HL-60 (cell line): ENCODE data around the gene ZC3H8.

Experiments
- DNase-seq, 2 experiments: peaks; one replicate each; pipeline ENCODE4 v3.0.0-alpha.2; 2010 to 2020; ENCODE audit warnings: low read depth in 1 of 2, low spot score in 1 of 2
- H3K27ac ChIP-seq: fragments of 250-450 bp; sonication (Bioruptor Pico); replicated peaks from 2 replicates; pipeline ENCODE4 v1.5.1; 2020; ENCODE audit warnings: mild to moderate bottlenecking, moderate library complexity
- H3K27me3 ChIP-seq: fragments of 250-450 bp; sonication (Bioruptor Pico); 2 replicates; pipeline ENCODE4 v1.5.1; 2021; ENCODE audit warnings: mild to moderate bottlenecking, moderate library complexity; ENCODE audit not compliant: insufficient read depth, poor library complexity, severe bottlenecking
- H3K4me3 ChIP-seq: replicated peaks from 2 replicates; pipeline ENCODE4 v1.5.1; 2011; ENCODE audit warnings: mild to moderate bottlenecking, control low read depth, low read length; ENCODE audit not compliant: insufficient read depth
- CTCF ChIP-seq: IDR thresholded peaks from one replicate; pipeline ENCODE4 v1.5.1; 2011; ENCODE audit warnings: low read length, control low read depth, inconsistent platforms; ENCODE audit not compliant: insufficient read depth
- GABPA ChIP-seq: IDR thresholded peaks from 2 replicates; pipeline ENCODE4 v1.6.1; 2012; ENCODE audit warnings: low read depth
- POLR2AphosphoS5 ChIP-seq: IDR thresholded peaks from 2 replicates; pipeline ENCODE4 v1.6.1; 2012; ENCODE audit warnings: low read depth
- REST ChIP-seq: IDR thresholded peaks from 2 replicates; pipeline ENCODE4 v1.6.1; 2012; ENCODE audit warnings: low read depth; ENCODE audit not compliant: insufficient replicate concordance
- SPI1 ChIP-seq: IDR thresholded peaks from 2 replicates; pipeline ENCODE4 v1.6.1; 2012; ENCODE audit warnings: low read depth, mild to moderate bottlenecking, borderline replicate concordance

The ZC3H8 gene

GRCh38 chr2:112273349-112273748, 18.5 kb upstream of the ZC3H8 start:
- DNase-seq, result no peak
- TF ChIP-seq SPI1 (no peak), GABPA (no peak), CTCF (no peak), POLR2AphosphoS5 (no peak), REST (no peak)
- H3K27ac ChIP-seq, result no peak overlapping the region
- H3K4me3 ChIP-seq, result no peak overlapping the region
- no peaks in the 10 kb centered on the region for H3K27me3 ChIP-seq

- Histone ChIP-seq H3K4me3 (no peak overlapping the region), H3K27ac (no peak overlapping the region), H3K27me3 (no peaks in the 10 kb centered on the region)
- DNase-seq, result no peak
- TF ChIP-seq SPI1 (no peak), CTCF (no peak), GABPA (no peak), REST (no peak), POLR2AphosphoS5 (no peak)
Observed at GRCh38 chr2:112272669-112273068, 17.8 kb upstream of the ZC3H8 start.

GRCh38 chr2:112268547-112268946, 13.7 kb upstream of the ZC3H8 start:
- no peak for DNase-seq
- Histone ChIP-seq H3K27ac (no peak overlapping the region), H3K27me3 (no peaks in the 10 kb centered on the region), H3K4me3 (no peak overlapping the region)
- TF ChIP-seq GABPA, result no peak
- TF ChIP-seq SPI1, result no peak
- no peak for TF ChIP-seq CTCF
- no peak for TF ChIP-seq REST
- no peak for TF ChIP-seq POLR2AphosphoS5
